TTC549 (cell line): ENCODE results near the gene TUBB3.
"Not testable (repeated sequence)": the region's sequence is repeated elsewhere in the genome, so short reads cannot be mapped to it uniquely, and the experiment has no call there.

ENCODE experiments used
- FAIRE-seq: peaks from 2 replicates; lab custom pipeline; 2012; peaks lifted over from hg19 to GRCh38; lab: Jason Lieb, UNC

The TUBB3 gene

GRCh38 chr16:89967436-89967835 lies 44.3 kb downstream of the TUBB3 start:
- FAIRE-seq: not testable (repeated sequence)

GRCh38 chr16:89968074-89968473 lies 44.9 kb downstream of the TUBB3 start:
- FAIRE-seq: not testable (repeated sequence)

GRCh38 chr16:89969741-89970410 lies 46.7 kb downstream of the TUBB3 start:
- no peak for FAIRE-seq

DNA sequence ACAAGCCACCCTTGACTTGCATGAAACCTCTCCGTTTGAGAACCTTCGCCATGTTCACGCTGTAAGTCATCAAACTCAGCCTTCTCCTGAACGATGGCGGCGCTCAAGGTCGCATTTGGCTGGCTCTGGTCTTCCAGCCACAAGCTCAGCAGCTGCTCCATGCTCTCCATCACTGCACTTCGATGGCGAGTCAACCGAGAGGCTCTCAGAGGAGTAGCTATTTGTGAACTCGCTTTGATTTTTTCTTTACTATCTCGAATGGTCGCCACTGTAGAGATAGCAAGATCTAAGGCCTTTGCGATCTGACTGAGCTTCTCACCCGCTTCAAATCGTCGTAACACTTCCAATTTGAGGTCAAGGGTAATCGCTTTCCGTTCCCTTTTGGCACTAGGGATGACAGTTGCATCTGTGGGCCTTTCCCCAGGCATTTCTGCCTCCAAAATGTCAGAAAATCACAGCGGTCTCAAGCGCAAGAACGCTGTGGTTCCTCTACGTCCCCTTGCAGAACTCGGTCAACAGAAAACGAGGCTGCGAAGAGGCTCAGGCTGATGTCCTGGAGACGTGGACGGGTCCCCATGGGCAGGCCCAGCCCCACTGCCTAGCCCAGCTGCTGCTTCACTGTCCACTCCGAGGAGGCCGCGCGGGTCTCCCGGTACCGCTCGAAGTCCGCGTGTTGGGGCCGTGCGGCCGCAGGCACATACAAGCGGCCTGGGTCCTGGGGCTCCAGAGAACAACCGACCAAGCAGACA lies 48.5 kb downstream of the TUBB3 start:
- no peak for FAIRE-seq

- no peak for FAIRE-seq
Observed at GRCh38 chr16:89972244-89973234, 49.4 kb downstream of the TUBB3 start.

GRCh38 chr16:89973235-89973634 lies 50.1 kb downstream of the TUBB3 start:
- FAIRE-seq: no peak

DNA sequence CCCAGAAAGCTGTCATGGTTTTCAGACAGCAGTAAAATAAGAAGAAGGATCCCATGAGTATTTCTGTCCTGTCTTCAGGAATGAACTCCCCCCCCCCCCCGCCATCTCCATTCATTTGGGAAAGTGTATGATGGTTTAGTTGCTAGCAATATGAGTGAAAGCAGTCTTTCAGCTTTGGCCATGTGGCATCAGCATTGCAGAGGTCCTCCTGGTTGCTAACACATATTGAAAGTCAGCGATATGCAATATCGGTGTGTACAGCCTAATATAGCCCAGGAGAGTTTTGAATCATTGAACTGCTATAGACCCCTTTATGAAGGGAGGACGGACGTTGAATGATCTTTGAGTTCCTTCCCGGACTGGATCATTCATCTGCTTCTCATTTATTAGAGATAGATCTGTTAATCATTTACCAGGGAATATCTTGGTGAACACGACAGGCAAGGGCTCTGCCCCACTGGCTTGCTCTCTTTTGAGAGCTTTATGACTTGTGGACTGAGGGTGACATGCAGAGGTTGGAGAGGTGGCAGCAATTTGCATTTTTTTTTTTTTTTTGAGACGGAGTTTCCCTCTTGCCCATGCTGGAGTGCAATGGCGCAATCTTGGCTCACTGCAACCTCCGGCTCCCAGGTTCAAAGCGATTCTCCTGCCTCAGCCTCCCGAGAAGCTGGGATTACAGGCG lies 50.7 kb downstream of the TUBB3 start:
- no peak for FAIRE-seq

- FAIRE-seq: no peak
Observed at GRCh38 chr16:89974870-89975269, 51.7 kb downstream of the TUBB3 start.

DNA sequence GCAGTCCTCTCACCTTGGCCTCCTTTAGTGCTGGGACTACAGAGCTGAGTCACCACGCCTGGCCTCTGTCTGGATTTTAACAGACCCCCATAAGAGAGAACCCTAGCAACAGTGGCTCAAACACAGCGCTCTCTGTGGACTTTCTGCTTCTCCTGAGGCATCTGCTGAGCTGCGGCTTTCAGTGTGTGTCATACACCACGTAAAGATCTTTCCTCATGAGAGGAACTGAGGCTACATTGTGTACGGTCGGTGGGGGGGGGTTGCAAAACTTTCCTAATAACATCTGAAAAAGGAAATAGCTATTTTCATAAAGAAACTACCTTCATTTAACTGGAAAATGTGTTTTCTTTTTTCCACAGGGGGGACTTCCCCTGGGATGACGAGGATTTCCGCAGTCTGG lies 58.3 kb downstream of the TUBB3 start:
- no peak for FAIRE-seq

- FAIRE-seq: no peak
Observed at GRCh38 chr16:89982318-89982717, 59.2 kb downstream of the TUBB3 start.

GRCh38 chr16:89983536-89983935 lies 60.4 kb downstream of the TUBB3 start:
- FAIRE-seq: no peak

DNA sequence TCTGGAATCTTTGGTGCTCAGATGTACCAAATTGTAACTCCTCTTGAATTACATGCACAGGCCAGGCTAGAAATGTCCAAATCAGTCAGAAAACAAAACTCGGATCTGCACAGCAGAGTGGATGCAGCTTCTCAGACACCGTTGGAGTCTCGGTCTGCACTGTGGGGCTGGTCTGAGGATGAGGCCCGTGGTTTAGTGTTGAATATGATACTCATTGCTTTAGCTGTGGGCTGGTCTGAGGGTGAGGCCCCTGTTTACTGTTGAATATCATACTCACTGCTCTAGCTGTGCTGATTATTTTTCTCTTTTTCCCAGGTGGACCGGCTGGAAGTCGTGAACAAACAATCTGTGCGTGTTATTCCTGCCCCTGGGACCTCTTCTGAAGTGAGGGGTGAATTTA lies 61.1 kb downstream of the TUBB3 start:
- no peak for FAIRE-seq

DNA sequence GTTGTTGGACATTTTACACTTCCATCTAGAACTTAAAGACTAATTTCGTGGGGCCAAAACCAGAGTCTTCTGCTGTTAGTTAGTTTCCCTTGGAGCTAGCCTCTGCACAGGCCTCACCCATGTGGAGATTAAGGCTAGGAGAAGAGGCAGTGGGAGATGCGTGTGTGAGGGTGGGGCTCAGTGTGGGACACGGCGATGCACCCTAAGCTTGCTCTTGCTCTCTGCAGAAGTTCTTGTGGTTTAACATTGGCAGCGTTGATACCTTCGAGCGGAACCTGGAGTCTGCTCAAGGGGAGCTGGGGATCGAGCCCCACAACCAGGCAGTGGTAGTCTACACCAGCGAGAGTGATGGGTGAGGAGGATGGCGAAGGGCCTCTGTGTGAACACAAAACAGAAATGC lies 62.1 kb downstream of the TUBB3 start:
- no peak for FAIRE-seq
